ENCODE results near the gene MYO1D. TPM values are rescaled to one million over a fixed set of nuclear protein-coding genes. Genes with fewer than 3 reads are reported as not detected.

Gene MYO1D
- total and polyA plus RNA-seq, 2 of the 13 experiments (the other 11 are each of a cell fraction or from before 2014, with no cell fraction given) = 13.2 to 17.3 TPM

DNA sequence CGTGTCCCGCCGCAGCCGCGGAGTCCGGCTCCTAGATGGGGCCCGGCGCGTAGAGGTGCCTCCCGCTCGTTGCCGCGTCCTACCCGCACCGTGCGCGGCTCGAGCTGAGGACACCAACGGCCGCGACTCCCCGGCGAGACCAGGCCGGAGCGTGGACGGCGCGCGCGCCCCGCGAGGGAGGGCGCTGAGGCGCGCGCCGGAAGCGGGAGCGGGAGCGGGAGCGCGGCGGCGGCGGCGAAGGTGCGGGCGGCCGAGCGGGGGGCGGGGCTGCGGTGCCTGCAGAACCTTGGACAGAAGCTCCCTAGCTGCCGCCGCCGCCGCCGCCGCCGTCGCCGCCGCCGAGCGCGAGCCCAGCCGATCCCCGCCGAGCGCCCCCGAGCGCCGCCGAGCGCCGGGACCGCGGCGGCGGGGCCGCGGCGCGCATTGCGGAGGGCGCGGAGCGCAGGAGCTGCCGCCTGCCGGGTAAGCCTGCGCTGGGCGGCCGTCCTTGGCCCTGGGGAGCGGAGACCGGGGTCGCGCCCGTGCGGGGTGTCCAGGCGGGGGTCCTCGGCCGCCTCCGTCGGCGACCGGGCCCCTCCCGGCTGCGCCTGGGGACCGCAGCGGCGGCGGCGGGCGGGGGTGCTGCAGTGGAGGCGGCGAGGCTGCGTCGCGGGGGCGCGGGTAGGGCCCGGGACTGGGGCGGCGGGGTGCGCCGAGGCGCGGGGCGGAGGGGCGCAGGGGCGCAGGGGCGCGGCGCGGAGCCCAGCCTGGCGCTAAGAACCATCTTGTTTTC is 390.0 kb downstream of the MYO1D start, which contains the start of gene CDK5R1 (continued):
- peak; percentile 27; the same call in 1 of the 2 replicates for TF ChIP-seq CCDC6 (CRISPR knock-in tag; IDR thresholded peaks at IDR 0.05)
- no peak for TF ChIP-seq CHCHD3 (CRISPR knock-in tag; IDR thresholded peaks at IDR 0.05)
- TF ChIP-seq EZH2 (conservative IDR thresholded peaks at IDR 0.05; ENCODE audit: low read depth, low read length) = no peak
- no peak for TF ChIP-seq ZFYVE20 (CRISPR knock-in tag; IDR thresholded peaks at IDR 0.05; ENCODE audit: borderline replicate concordance, low read depth)
- TF ChIP-seq ZNF256 (CRISPR knock-in tag; conservative IDR thresholded peaks at IDR 0.05) = no peak
- TF ChIP-seq ZNF124 (CRISPR knock-in tag; IDR thresholded peaks at IDR 0.05) = no peak
- TF ChIP-seq, protein P1, sequence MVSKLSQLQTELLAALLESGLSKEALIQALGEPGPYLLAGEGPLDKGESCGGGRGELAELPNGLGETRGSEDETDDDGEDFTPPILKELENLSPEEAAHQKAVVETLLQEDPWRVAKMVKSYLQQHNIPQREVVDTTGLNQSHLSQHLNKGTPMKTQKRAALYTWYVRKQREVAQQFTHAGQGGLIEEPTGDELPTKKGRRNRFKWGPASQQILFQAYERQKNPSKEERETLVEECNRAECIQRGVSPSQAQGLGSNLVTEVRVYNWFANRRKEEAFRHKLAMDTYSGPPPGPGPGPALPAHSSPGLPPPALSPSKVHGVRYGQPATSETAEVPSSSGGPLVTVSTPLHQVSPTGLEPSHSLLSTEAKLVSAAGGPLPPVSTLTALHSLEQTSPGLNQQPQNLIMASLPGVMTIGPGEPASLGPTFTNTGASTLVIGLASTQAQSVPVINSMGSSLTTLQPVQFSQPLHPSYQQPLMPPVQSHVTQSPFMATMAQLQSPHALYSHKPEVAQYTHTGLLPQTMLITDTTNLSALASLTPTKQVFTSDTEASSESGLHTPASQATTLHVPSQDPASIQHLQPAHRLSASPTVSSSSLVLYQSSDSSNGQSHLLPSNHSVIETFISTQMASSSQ (IDR thresholded peaks at IDR 0.05; ENCODE audit: low read depth) = no peak
- TF ChIP-seq, protein P1 (CRISPR knock-in tag; IDR thresholded peaks at IDR 0.05; ENCODE audit: borderline replicate concordance) = no peak
- TF ChIP-seq, protein P2, sequence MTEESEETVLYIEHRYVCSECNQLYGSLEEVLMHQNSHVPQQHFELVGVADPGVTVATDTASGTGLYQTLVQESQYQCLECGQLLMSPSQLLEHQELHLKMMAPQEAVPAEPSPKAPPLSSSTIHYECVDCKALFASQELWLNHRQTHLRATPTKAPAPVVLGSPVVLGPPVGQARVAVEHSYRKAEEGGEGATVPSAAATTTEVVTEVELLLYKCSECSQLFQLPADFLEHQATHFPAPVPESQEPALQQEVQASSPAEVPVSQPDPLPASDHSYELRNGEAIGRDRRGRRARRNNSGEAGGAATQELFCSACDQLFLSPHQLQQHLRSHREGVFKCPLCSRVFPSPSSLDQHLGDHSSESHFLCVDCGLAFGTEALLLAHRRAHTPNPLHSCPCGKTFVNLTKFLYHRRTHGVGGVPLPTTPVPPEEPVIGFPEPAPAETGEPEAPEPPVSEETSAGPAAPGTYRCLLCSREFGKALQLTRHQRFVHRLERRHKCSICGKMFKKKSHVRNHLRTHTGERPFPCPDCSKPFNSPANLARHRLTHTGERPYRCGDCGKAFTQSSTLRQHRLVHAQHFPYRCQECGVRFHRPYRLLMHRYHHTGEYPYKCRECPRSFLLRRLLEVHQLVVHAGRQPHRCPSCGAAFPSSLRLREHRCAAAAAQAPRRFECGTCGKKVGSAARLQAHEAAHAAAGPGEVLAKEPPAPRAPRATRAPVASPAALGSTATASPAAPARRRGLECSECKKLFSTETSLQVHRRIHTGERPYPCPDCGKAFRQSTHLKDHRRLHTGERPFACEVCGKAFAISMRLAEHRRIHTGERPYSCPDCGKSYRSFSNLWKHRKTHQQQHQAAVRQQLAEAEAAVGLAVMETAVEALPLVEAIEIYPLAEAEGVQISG (CRISPR knock-in tag; IDR thresholded peaks at IDR 0.05) = no peak
- no peak for TF ChIP-seq CBX1 (IDR thresholded peaks at IDR 0.05; ENCODE audit: low read depth)
- TF ChIP-seq CBX2 (IDR thresholded peaks at IDR 0.05; ENCODE audit: low read depth, low read length) = no peak
- TF ChIP-seq CBX2 (CRISPR knock-in tag; IDR thresholded peaks at IDR 0.05; ENCODE audit: low read depth) = no peak
- no peak for TF ChIP-seq HOXA9 (CRISPR knock-in tag; IDR thresholded peaks at IDR 0.05; ENCODE audit: borderline replicate concordance)
- no peak for TF ChIP-seq ZNF335 (CRISPR knock-in tag; IDR thresholded peaks at IDR 0.05)
- no peak for TF ChIP-seq FOXO1 (CRISPR knock-in tag; IDR thresholded peaks at IDR 0.05)
- peak; percentile 18; the same call in 1 of the 2 replicates for TF ChIP-seq TMF1 (CRISPR knock-in tag; IDR thresholded peaks at IDR 0.05; ENCODE audit: low read depth)
- no peak for TF ChIP-seq ZNF567 (CRISPR knock-in tag; IDR thresholded peaks at IDR 0.05; ENCODE audit: borderline replicate concordance)
- no peak for TF ChIP-seq XRCC5 (optimal IDR thresholded peaks at IDR 0.05; ENCODE audit: low read length)
- no peak for TF ChIP-seq KDM6A (CRISPR knock-in tag; IDR thresholded peaks at IDR 0.05; ENCODE audit: low read depth)
- no peak for TF ChIP-seq ZNF33B (CRISPR knock-in tag; IDR thresholded peaks at IDR 0.05)
- TF ChIP-seq, protein P3, sequence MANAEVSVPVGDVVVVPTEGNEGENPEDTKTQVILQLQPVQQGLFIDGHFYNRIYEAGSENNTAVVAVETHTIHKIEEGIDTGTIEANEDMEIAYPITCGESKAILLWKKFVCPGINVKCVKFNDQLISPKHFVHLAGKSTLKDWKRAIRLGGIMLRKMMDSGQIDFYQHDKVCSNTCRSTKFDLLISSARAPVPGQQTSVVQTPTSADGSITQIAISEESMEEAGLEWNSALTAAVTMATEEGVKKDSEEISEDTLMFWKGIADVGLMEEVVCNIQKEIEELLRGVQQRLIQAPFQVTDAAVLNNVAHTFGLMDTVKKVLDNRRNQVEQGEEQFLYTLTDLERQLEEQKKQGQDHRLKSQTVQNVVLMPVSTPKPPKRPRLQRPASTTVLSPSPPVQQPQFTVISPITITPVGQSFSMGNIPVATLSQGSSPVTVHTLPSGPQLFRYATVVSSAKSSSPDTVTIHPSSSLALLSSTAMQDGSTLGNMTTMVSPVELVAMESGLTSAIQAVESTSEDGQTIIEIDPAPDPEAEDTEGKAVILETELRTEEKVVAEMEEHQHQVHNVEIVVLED (CRISPR knock-in tag; IDR thresholded peaks at IDR 0.05; ENCODE audit: borderline replicate concordance) = no peak
- no peak for TF ChIP-seq NFKBIZ (CRISPR knock-in tag; IDR thresholded peaks at IDR 0.05)
- TF ChIP-seq ELF1 (CRISPR knock-in tag; IDR thresholded peaks at IDR 0.05) = no peak
- peak; percentile 78 for TF ChIP-seq YEATS4 (CRISPR knock-in tag; IDR thresholded peaks at IDR 0.05; ENCODE audit: borderline replicate concordance)

Data from HepG2 (cell line).